Endometrium (tissue), 2 donors: ENCODE results near the gene GVQW3.
"Not testable (repeated sequence)": the region's sequence is repeated elsewhere in the genome, so short reads cannot be mapped to it uniquely, and the experiment has no call there.

Source experiments
- FAIRE-seq: peaks from 2 replicates; lab custom pipeline; 2012; peaks lifted over from hg19 to GRCh38; lab: Jason Lieb, UNC
- donor health status: control.
- donor health status: control.

The GVQW3 gene

DNA sequence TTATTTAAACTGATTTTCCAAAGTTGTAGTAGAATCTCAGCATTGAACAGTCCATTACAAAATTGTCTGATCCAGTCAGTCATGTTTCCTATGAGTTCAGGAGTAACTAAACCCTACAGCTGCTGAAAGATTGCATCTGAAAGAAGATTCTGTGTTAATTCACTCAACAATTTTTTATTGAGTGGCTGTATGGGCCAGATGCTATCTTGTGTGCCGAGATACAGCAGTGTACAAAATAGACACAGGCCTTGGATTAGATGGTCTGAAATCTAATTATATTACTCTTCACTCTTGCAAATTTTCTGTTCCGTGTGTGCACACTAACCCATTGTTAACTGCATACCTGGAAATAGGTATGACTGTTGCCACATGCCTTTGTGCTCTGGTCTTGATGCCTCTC is 7.3 kb downstream of the GVQW3 start:
- FAIRE-seq, result no peak

DNA sequence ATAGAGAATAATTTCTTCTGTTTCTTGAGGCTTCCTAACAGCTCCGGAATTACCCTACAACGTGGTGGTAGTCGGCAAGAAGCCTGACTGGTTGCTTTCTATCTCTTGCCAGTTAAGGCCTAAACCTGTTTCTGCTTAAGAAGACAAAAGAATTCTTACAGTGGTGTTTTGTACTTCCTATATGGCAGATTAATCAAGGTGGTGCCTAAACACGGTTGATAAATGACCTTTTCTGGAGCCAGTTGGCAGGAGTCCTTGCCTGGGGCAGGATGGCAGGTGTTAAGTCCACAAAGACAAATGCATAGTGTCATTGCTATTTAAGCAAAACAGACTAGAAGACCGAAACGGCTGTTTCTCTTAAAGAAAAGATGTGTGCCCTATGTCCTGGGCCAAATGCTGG is 9.9 kb downstream of the GVQW3 start:
- FAIRE-seq, result no peak

DNA sequence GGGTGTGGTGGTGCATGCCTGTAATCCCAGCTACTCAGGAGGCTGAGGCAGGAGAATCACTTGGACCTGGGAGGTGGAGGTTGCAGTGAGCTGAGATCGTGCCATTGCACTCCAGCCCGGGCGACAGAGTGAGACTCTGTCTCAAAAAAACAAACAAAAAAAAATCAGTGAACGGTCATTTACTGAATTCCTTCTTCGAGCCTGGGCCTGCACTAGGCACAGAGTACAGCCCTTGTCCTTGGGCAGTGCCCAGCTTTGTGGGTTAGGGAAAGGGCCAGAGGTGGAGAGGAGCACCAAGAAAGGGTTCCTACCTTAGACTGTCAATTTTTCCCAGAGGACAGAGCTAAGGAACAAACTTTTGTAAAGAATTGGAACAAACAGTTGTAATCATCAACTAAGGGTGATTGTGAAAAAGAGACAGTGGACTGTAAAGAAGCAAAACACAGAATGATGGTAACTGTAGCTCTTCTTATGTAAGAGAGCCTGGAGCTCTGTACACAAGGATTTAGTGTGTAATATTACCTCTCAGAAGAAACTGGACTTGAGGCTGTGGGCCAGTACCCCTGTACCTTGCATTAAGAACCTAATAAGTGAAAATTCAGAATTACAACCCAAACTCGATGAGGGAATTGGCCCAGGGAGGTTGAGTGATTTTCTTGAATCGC is 10.8 kb downstream of the GVQW3 start:
- FAIRE-seq, result no peak

DNA sequence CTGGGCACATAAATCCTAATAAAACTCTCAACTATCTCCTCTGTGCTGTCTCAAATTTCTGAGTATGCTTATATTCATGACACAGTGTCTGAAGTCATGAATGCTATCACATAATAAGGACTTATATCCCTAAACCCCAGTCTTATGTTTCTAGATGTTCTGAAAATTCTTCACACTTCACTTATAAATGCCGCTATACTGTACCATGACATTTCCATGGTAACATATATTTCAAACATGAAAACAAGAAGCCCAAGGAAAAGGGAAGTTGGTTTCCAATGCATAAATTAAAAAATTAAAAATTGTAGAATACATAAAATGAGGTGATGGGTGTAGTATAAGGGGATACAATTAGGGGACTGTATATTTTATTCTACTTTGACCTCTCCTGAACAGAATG is 11.7 kb downstream of the GVQW3 start:
- no peak for FAIRE-seq

DNA sequence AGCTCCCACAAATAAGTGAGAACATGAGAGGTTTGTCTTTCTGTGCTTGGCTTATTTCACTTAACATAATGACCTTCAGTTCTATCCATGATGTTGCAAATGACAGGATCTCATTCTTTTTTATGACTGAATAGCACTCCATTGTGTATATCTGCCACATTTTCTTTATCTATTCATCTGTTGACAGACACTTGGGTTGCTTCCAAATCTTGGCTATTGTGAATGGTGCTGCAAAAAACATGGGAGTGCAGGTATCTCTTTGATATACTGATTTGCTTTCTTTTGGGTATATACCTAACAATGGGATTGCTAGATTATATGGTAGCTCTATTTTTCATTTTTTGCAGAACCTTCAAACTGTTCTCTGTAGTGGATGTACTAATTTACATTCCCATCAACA is 13.3 kb downstream of the GVQW3 start:
- no peak for FAIRE-seq

DNA sequence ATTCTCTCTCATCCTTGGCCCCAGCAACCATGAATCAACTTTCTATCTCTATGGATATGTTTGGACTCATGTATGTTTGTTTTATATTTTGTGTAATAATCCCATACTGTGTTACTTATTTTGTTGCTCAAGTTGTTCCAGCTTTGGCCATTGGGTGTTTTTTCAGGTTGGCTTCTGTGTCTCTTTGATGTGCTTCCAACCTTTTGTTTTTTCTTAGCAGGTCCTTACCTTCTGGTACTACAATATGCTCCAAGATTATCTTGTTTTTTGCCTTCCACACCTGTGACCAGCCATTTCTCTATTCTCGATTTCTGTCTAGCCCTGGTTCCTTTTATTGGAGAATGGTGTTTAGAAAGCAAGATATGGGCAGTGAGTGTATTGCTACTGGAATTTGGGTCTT is 14.2 kb downstream of the GVQW3 start:
- no peak for FAIRE-seq

DNA sequence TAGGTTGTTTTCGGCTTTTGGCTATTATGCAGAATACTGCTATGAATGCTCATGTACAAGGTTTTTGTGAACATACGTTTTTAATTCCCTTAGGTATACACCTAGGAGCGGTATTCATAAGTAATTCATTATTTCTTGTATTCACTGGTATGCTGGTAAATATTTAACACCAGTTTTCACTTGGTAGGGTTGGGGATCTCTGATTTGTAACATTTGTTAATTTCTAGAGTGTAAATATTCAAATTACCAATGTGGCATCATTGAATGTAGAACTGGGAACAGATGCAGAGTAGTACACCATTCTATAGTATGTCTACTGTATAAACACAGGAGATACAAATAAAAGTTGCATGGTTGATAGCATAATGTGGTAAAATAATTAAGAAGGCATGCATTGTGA is 16.3 kb downstream of the GVQW3 start:
- FAIRE-seq, result no peak

DNA sequence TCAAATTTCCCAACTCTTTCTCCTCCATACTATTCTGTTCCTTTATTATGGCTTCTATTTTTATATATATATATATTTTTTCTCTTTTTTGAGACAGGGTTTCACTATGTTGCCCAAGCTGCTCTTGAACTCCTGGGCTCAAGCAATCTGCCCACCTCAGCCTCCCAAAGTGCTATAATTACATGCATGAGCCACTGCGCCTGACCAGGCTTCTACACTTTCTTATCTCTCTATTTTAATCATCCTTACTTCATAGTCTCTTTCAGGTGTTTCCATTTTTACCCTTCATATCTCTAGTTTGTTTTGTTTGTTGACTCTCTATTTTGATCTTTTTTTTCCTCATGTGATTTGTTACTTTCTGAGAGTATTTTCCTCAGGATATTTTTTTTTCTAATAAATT is 19.8 kb downstream of the GVQW3 start:
- FAIRE-seq, result no peak

DNA sequence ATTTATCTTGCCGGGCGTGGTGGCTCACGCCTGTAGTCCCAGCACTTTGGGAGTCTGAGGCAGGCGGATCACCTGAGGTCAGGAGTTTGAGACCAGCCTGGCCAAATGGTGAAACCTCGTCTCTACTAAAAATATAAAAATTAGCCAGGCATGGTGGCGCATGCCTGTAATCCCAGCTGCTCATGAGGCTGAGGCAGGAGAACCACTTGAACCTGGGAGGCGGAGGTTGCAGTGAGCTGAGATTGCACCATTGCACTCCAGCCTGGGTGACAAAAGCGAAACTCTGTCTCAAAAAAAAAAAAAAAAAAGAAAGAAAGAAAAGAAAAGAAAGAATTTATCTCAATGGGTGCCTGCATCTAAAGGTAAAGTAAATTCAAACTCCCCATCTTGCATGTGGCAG is 20.4 kb downstream of the GVQW3 start:
- FAIRE-seq, result not testable (repeated sequence)

DNA sequence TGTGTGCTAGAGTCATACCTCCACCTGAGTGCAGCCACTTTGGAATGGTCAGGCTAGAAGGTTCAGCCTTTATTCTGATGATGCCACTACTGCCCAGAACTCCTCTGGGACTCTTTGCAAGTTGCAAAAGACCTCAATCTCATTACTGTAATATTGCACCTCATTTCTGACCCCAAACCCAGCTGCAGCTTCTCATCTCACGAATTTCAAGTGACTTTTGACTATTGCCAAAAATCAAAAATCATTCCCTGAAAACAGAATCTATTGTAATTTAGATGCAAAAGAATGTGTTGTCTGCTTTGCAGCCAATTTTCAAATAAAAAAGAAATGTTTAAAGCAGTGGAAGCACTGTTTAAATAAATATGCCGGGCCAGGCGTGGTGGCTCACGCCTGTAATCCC is 25.2 kb downstream of the GVQW3 start:
- FAIRE-seq, result no peak

DNA sequence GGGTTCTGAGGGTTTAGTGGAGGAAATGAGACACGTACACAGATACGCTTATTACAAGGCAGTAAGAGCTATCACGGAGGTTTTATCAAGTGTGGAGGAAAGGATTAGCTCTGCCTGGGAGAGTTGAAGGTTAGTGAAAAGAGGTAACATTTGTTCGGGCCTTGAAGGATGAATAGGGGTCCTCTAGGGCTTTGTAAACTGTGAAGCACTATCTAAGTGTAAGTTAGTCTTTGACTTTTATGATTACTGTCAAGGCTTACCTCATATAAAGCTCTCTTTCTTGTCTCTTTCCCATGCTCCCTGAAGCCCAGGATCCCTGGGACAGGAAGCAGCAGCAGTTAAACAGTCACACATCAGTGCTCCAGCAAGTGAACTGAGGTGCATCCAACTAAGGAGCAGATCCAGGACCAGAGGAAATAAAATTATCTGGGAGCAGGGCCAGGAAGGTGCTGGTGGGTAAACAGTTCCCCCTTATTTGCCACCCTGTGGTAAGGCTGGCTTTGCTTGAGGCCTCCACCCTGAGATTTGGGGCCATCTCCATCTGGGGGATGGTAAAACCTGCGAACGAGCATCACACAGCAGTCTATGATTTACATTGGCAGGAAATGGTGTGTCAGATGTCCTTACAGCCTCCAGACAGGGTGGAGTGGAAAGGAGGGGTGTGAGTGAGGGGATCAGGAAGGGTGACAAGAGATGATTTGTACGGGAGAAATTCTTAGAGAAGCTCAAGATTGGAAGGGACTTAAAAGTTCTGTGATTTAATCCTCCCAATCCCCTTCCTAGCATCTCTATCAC is 27.2 kb downstream of the GVQW3 start:
- no peak for FAIRE-seq

DNA sequence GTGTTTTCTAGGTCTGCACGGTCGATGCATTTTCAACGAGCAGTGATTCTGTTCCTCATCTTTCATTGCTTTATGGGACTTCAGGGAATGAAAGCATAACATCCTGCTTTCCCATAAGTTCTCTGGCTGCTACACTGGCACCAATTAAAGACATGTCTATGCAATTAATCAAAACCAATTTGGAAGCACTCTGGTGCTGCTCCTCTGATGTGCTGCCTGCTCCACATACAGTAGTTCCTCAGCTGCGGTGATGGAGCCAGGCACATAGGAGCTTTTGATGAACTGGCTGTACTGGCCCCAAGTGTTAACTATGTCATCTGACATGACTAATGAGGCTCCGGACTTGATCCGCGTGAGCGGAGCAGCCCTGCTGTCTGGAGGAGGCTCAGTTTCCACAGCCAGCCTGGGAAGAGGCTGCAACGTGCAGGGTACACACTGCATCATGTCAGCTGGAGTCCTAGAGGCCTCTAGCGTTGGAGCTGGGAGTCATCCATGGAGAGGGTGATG is 29.8 kb downstream of the GVQW3 start:
- FAIRE-seq, result no peak

DNA sequence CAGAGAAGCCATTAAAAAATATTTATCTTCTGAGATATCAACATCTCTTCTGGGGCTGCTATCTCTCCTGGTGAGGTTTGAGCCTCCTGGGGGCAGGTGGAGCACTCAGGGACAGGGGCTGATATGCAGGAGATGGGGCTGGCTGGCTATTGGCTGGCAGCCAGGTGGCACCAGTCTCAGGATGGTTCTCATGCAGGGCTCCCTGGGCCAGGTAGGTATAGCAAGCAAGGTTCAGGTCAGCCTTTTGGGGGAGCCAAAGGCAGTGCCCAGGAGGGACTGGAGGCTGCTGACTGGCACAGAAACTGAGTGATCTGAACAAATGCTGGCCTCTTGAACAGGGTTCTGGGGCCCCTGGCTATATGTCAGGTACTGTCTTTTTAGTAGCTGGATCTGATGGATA is 34.0 kb downstream of the GVQW3 start:
- no peak for FAIRE-seq

DNA sequence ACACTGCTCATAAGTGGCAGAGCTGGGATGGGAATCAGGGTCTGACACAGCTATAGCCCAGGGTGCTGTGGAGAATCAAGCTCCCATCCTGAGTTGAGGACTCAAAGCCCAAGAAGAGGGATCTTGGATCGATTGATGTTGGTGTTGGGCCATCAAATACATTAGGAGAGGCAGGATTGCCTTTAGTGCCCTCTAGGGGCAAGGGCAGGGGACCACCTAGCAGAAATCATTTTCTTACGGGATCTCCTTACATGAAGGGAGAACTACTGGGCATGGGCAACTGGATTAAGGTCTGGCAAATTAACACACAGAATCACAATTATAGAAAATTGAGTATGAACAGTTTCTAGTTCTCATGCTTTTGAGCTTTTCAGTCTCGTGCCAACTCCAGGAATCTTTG is 38.8 kb downstream of the GVQW3 start:
- FAIRE-seq, result no peak

DNA sequence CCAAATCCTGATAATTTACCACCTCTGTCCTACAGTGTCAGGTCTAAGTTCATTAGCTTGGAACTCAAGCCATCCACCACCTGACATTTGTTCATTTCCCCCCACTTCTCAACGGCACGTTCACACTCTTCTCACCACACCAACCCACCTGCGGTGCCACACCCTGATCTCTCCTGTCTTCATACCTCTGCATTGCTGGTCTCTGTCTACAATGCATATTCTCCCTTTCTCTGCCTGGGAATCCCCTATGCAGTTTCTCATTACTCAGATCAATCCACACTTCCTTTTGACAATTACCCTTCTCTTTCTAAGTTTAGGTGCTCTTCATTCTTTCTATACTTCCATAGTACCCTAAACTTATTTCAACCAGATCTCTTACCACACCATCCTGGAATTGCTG is 43.3 kb downstream of the GVQW3 start:
- FAIRE-seq, result no peak

DNA sequence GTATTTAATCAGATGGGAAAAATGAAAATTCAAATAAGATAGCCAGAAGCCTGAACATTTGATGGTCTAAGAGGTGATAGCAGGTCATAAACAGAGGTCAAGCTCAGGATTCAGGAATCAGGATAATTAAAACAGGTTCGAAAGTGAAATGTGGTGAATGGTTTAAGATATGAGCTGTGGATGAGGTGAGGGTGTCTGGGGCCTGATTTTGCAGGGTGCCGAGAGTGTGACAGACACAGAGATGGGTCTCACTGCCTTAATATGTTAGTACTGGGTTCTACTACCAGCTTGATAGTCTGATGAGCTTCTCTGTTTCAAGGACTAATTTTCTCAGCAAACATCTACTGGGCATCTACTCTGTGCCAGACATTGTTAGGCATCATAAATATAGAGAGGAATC is 43.8 kb downstream of the GVQW3 start:
- FAIRE-seq, result no peak

DNA sequence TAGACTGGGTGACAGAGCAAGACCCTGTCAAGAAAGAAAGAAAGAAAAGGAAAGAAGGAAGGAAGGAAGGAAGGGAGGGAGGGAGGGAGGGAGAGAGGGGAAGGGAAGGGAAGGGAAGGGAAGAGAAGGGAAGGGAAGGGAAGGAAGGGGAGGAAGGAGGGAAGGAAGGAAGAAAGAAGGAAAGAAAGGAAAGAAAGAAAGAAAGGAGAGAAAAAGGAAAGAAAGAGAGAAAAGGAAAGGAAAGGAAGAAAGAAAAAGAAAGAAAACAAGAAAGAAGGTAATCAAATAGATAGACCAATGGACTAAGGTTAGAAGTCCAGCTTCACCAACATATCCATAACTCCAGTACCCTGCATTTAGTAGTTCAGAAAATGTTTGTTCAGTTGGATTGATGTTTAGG is 45.5 kb downstream of the GVQW3 start:
- no peak for FAIRE-seq

DNA sequence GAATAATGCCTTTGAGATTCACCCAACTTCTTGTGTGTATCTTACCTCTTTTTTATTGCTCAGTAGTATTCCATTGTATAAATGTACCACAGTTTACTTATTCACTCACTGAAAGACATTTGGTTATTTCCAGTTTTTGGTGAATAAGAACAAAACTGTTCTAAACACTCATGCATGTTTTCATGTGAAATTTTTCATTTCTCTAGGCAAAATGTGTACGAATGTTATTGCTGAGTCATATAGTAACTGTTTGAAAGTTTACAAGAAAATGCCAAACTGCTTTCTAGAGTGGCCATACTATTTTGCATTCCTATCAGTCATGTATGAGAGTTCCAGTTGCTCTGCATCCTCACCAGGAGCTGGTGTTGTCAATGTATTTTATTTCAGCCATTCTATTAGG is 54.9 kb downstream of the GVQW3 start:
- FAIRE-seq, result no peak

DNA sequence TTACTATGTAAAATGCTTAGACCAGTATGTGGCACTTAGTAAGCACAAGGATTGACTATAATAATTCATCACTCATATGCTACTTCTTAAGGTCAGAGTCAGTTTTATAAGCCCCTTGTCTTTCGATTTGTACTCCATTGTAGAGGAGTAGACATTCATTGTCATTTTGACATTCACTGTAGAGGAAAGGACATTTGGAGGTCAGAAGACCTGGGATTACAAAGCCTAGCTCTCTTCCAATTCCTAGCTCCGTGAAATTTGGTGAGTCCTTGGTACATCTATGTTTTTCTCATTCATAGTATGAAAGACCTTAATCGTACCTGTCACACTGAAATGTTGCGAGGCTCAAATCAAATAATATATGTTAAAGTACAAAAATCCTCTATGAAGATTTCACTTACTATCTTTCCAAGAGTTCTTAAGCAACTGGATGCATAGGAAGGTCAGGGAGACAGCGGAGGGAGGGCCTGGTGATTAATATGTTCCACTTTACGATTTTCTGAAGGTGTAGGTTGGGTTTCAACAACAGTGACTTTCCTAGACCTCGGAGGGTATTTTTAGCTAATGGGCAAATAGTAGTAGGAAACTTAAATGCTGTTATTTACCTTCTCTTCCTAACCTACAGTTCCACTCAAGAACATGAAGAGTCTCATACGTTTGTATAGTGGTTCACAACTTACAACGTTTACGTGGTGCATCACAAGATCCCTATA is 62.3 kb downstream of the GVQW3 start:
- FAIRE-seq, result no peak

DNA sequence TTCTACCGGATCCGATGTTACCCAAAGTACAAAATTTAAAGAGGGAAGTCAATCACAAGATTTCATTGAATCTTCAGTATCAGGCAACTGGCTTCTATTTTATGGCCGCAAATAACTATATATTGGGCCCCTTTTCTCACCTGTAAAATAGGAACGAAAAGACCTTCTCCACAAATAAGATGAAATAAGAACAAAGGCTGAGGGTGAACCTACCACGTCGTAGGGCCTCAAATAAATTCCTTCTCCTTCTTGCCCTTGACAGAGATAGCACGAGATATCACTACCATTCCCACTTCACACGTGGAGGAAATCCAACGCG is 62.9 kb downstream of the GVQW3 start:
- no peak for FAIRE-seq

DNA sequence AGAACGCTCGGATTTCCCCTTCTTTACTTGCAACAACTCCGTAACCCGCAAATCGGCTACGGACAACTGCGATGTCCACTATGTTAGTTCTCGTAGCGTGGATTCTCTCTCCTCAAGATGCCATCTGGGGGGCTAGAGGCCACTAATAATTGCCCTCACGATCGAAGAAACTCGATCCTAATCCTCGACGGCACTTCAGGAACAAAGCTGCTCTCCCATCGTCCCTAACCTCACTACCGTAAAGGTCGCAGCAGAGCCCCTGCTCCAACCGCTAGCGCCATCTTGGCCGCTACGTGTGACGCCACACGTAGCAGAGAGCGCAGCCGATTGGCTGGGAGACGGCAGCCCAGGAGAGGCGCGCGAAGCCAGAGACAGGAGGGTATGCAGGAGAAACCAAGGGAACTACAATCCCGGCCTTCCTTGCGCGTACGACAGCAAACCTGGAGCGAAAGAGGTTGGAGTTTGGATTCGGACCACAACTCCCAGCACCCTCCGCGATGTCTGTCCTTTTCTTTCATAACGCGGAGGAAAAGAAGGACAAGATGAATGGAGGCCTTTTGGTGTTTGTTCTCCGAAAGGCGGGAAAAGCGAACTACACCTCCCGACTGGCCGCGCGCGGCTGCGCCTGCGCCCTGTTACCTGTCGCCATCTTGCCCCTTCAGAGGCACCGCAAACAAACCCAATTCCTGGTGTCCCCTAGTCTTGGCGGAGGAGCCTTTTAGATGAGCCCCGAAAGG is 63.4 kb downstream of the GVQW3 start, which contains the start of gene EMSY:
EMSY (plus strand) TSS at position 635 of the 737 bp plus-strand sequence. CDS start 1,921 bp downstream, outside the sequence.
- peak; percentile 99 for FAIRE-seq
